ENCODE results near the gene CARS1. TPM values are rescaled to one million over a fixed set of nuclear protein-coding genes. Genes with fewer than 3 reads are reported as not detected.

Gene CARS1
- total and polyA plus RNA-seq, 7 donors: 24.2 to 78.6 (median 52.0) TPM

GRCh38 chr11:3087373-3087772, 30.1 kb upstream of the CARS1 start:
- no peak overlapping the region for H3K27ac ChIP-seq
- peaks cover 0 to 7% (median 0%) of the 10 kb centered on the region in 3 donors for H3K27me3 ChIP-seq (ENCODE audit: insufficient read depth in 3 of 3, low read length in 2 of 3)
- no peak overlapping the region for H3K4me3 ChIP-seq
- H3K4me1 ChIP-seq: peaks cover 14% of the 10 kb centered on the region
- peaks cover 0 to 3% of the 10 kb centered on the region in 2 donors for H3K36me3 ChIP-seq (ENCODE audit: insufficient read depth in 1 of 2, low read depth in 1 of 2)
- TF ChIP-seq CTCF (IDR thresholded peaks at IDR 0.05): no peak
- no peaks in the 10 kb centered on the region for H3K9me3 ChIP-seq
- WGBS, 3 donors: 88 to 99% (median 94%) methylated on average over 11 of the region's 11 CpGs
- intact Hi-C loops (cut with DNase I): no loop called here
- DNase-seq (no peak), ATAC-seq (no peak)

DNA sequence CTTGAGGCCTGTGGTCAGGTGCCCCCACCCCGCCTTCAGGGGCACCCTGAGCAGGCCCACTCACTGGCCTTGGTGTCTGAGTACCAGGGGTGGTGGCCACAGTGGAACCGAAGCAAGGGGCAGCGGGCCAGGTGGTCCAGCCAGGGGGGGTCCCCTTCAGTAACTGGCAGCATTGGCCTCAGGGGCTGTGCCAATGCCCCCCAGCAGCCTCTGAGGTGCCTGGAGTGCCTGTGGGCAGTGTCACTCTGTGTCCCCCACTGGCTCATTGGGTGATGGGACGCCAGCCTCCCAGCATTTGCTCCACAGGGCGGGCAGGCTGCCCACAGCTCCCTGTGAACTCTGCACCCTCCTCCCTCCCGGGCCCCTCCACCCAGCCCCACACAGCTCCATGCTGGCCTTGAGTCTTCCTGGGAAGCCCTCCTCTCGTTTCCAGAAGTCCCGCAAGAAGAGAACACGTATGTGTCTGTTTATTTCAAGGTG, 29.5 kb upstream of the CARS1 start:
- H3K4me3 ChIP-seq: no peak overlapping the region
- peaks cover 11% of the 10 kb centered on the region for H3K4me1 ChIP-seq
- no peak for TF ChIP-seq CTCF (IDR thresholded peaks at IDR 0.05)
- intact Hi-C loops (cut with DNase I): no loop called here
- H3K9me3 ChIP-seq: no peaks in the 10 kb centered on the region
- ATAC-seq (no peak), DNase-seq (peak in 1 of 2 donors; percentile 46)
- peaks cover 0 to 3% of the 10 kb centered on the region in 2 donors for H3K36me3 ChIP-seq (ENCODE audit: insufficient read depth in 1 of 2, low read depth in 1 of 2)
- H3K27me3 ChIP-seq (ENCODE audit: insufficient read depth in 3 of 3, low read length in 2 of 3): peaks cover 0 to 10% (median 0%) of the 10 kb centered on the region in 3 donors
- no peak overlapping the region for H3K27ac ChIP-seq
- 62 to 80% (median 71%) methylated on average over 9 of the region's 9 CpGs for WGBS, 3 donors

DNA sequence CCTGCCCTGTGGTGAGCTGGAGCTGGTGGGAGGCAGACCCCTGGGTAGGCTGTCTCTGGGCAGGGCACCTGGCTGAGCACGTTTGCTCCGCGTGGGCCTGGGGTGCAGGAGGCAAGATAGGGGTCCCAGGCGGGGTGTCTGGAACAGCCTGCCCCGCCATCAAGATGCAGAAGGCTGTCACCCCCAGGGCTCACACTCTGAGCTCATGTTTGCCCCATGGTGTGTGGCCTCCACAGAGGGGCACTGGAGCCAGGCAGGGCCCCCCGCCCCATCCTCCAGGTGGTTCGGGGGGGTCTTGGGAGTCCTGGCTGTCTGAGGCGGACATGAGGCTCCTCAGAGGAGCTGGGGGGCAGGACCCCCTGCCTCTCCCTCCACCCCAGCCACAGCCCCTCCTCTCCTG, 28.9 kb upstream of the CARS1 start:
- peaks cover 9% of the 10 kb centered on the region for H3K4me1 ChIP-seq
- no peak overlapping the region for H3K4me3 ChIP-seq
- WGBS, 3 donors: 55 to 83% (median 74%) methylated on average over 7 to 8 of the region's 8 CpGs
- peaks cover 0 to 3% of the 10 kb centered on the region in 2 donors for H3K36me3 ChIP-seq (ENCODE audit: insufficient read depth in 1 of 2, low read depth in 1 of 2)
- DNase-seq: no peak
- no peak overlapping the region for H3K27ac ChIP-seq
- ATAC-seq: no peak
- intact Hi-C loops (cut with DNase I): no loop called here
- no peak for TF ChIP-seq CTCF (IDR thresholded peaks at IDR 0.05)
- peaks cover 0 to 12% (median 0%) of the 10 kb centered on the region in 3 donors for H3K27me3 ChIP-seq (ENCODE audit: insufficient read depth in 3 of 3, low read length in 2 of 3)
- no peaks in the 10 kb centered on the region for H3K9me3 ChIP-seq

GRCh38 chr11:3085052-3085451, 27.8 kb upstream of the CARS1 start:
- Histone ChIP-seq H3K27ac (no peak overlapping the region), H3K4me1 (peaks cover 9% of the 10 kb centered on the region), H3K4me3 (no peak overlapping the region), H3K36me3 (ENCODE audit: insufficient read depth in 1 of 2, low read depth in 1 of 2) (no peaks in the 10 kb centered on the region), H3K27me3 (ENCODE audit: insufficient read depth in 3 of 3, low read length in 2 of 3) (peaks cover 0 to 19% (median 0%) of the 10 kb centered on the region in 3 donors), H3K9me3 (no peaks in the 10 kb centered on the region)
- DNase-seq (no peak), ATAC-seq (no peak)
- 33 to 47% (median 40%) methylated on average over 5 of the region's 5 CpGs for WGBS, 3 donors
- TF ChIP-seq CTCF (IDR thresholded peaks at IDR 0.05): no peak
- intact Hi-C loops (cut with DNase I): no loop called here

GRCh38 chr11:3083321-3083720, 26.1 kb upstream of the CARS1 start:
- no peak for TF ChIP-seq CTCF (IDR thresholded peaks at IDR 0.05)
- no peak for DNase-seq
- WGBS, 3 donors: 74 to 78% (median 78%) methylated on average over 7 to 8 of the region's 8 CpGs
- Histone ChIP-seq H3K36me3 (ENCODE audit: insufficient read depth in 1 of 2, low read depth in 1 of 2) (no peaks in the 10 kb centered on the region), H3K27ac (no peak overlapping the region), H3K4me1 (no peaks in the 10 kb centered on the region), H3K27me3 (ENCODE audit: insufficient read depth in 3 of 3, low read length in 2 of 3) (peaks cover 0 to 19% (median 0%) of the 10 kb centered on the region in 3 donors), H3K4me3 (no peak overlapping the region), H3K9me3 (no peaks in the 10 kb centered on the region)
- intact Hi-C loops (cut with DNase I): no loop called here
- ATAC-seq: no peak
